ENCODE results near the gene TEX2. TPM values are rescaled to one million over a fixed set of nuclear protein-coding genes. Genes with fewer than 3 reads are reported as not detected.

Gene TEX2
- total and polyA plus RNA-seq, 2 experiments from 2014 or later: 7.5 to 17.7 TPM

DNA sequence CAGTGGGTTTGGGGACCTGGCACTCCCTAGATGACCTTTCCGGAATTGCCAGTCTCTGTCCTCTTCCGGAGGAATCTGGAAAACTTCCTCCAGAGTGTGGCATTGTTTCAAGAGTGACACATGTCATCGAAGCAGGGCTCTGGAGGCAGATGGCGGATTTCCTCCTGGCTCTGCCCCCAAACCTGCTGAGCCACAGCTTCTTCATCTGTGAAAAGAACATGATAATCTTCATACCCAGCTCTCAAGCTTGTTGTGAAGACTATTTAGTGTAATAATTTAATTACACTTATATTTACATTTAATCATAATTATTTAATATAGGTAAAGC is 19.7 kb upstream of the TEX2 start:
- no peak overlapping the region for H3K27ac ChIP-seq (ENCODE audit: low read depth)
- no peaks in the 10 kb centered on the region for H3K27me3 ChIP-seq (ENCODE audit: insufficient read depth)
- Mint-ChIP-seq H3K27me3 (ENCODE audit: insufficient read depth, low read depth, poor library complexity) (peaks cover 6% of the 10 kb centered on the region), H3K36me3 (ENCODE audit: low read depth) (no peaks in the 10 kb centered on the region), H3K4me3 (no peak overlapping the region), H3K4me1 (0 out of 3 replicates have a peak, but pooled peaks cover 4% of the 10 kb centered on the region), H3K27ac (no peak overlapping the region), H3K9me3 (no peaks in the 10 kb centered on the region)
- H3K4me2 ChIP-seq: no peak overlapping the region
- H3K79me2 ChIP-seq (replicated peaks; ENCODE audit: insufficient read depth): no peaks in the 10 kb centered on the region
- no peak overlapping the region for H3K4me3 ChIP-seq
- H3F3A ChIP-seq (replicated peaks; ENCODE audit: low read depth): no peaks in the 10 kb centered on the region
- no peak for DNase-seq (ENCODE audit: low spot score)
- H3K4me1 ChIP-seq (ENCODE audit: insufficient read depth): no peaks in the 10 kb centered on the region
- TF ChIP-seq, protein P1, sequence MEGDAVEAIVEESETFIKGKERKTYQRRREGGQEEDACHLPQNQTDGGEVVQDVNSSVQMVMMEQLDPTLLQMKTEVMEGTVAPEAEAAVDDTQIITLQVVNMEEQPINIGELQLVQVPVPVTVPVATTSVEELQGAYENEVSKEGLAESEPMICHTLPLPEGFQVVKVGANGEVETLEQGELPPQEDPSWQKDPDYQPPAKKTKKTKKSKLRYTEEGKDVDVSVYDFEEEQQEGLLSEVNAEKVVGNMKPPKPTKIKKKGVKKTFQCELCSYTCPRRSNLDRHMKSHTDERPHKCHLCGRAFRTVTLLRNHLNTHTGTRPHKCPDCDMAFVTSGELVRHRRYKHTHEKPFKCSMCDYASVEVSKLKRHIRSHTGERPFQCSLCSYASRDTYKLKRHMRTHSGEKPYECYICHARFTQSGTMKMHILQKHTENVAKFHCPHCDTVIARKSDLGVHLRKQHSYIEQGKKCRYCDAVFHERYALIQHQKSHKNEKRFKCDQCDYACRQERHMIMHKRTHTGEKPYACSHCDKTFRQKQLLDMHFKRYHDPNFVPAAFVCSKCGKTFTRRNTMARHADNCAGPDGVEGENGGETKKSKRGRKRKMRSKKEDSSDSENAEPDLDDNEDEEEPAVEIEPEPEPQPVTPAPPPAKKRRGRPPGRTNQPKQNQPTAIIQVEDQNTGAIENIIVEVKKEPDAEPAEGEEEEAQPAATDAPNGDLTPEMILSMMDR (conservative IDR thresholded peaks at IDR 0.05; ENCODE audit: low read depth in 2 of 2): no peak
- TF ChIP-seq POLR2AphosphoS5 (IDR thresholded peaks at IDR 0.05; ENCODE audit: low read depth) (no peak), ZNF331 (CRISPR knock-in tag; IDR thresholded peaks at IDR 0.05; ENCODE audit: low read depth) (no peak)
- TF ChIP-seq, protein P2, sequence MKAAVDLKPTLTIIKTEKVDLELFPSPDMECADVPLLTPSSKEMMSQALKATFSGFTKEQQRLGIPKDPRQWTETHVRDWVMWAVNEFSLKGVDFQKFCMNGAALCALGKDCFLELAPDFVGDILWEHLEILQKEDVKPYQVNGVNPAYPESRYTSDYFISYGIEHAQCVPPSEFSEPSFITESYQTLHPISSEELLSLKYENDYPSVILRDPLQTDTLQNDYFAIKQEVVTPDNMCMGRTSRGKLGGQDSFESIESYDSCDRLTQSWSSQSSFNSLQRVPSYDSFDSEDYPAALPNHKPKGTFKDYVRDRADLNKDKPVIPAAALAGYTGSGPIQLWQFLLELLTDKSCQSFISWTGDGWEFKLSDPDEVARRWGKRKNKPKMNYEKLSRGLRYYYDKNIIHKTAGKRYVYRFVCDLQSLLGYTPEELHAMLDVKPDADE (IDR thresholded peaks at IDR 0.05): no peak
- no peak overlapping the region for H2AFZ ChIP-seq
- no peaks in the 10 kb centered on the region for H3K36me3 ChIP-seq (ENCODE audit: insufficient read depth)
- ATAC-seq: no peak
- H3K9me2 ChIP-seq (ENCODE audit: insufficient read depth): no peaks in the 10 kb centered on the region
- no peaks in the 10 kb centered on the region; the same call in 1 of the 2 replicates for H4K20me1 ChIP-seq (replicated peaks; ENCODE audit: insufficient read depth)

DNA sequence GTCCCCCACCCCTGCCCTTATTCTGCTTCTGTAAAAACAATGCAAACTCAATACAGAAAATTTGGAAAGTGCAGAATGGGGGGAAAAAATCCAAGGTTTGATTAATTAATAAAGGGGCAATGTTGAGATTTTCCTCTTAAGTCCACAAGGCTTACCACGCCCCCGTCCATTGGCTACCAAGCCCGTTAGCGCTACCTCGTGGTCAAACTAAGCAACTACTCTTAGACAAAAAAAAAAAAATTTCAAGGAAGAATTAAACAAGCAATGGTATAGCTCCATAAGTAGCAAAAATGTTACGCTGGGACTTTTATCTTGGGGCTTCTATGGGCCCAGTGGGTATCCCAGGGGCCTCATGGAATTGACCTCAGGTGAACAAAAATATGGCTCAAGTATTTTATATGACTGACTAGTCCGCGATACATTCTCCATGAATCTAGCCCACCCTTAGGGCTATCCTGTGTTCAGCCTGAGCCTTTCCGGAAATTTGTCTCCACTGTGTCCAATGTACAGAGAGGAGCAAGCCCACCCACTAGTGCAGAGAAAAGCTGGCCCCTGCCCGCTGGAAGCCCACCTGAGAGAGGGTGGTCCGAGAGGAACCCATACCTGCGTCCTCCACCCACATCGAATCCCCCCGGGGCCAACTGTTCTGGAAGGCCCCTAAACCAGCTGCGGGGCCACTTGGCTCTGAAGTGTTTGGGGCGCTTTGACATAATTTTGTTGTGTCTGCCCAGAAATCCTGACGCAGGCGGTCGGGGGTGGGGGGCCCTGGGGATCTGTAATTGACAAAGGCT is 19.1 kb upstream of the TEX2 start:
- Mint-ChIP-seq H3K4me3 (no peak overlapping the region), H3K9me3 (no peaks in the 10 kb centered on the region), H3K4me1 (0 out of 3 replicates have a peak, but pooled peaks cover 4% of the 10 kb centered on the region), H3K27me3 (ENCODE audit: insufficient read depth, low read depth, poor library complexity) (peaks cover 6% of the 10 kb centered on the region), H3K27ac (no peak overlapping the region), H3K36me3 (ENCODE audit: low read depth) (no peaks in the 10 kb centered on the region)
- H2AFZ ChIP-seq: no peak overlapping the region
- H3K4me1 ChIP-seq (ENCODE audit: insufficient read depth): no peaks in the 10 kb centered on the region
- H3K79me2 ChIP-seq (replicated peaks; ENCODE audit: insufficient read depth): no peaks in the 10 kb centered on the region
- DNase-seq (ENCODE audit: low spot score) (peak; percentile 84), ATAC-seq (peak; percentile 77)
- H3K27ac ChIP-seq (ENCODE audit: low read depth): no peak overlapping the region
- no peaks in the 10 kb centered on the region; the same call in 1 of the 2 replicates for H4K20me1 ChIP-seq (replicated peaks; ENCODE audit: insufficient read depth)
- no peaks in the 10 kb centered on the region for H3K9me2 ChIP-seq (ENCODE audit: insufficient read depth)
- H3K27me3 ChIP-seq (ENCODE audit: insufficient read depth): no peaks in the 10 kb centered on the region
- H3F3A ChIP-seq (replicated peaks; ENCODE audit: low read depth): no peaks in the 10 kb centered on the region
- no peaks in the 10 kb centered on the region for H3K36me3 ChIP-seq (ENCODE audit: insufficient read depth)
- H3K4me3 ChIP-seq: no peak overlapping the region
- no peak overlapping the region for H3K4me2 ChIP-seq
- TF ChIP-seq, protein P2 (IDR thresholded peaks at IDR 0.05): no peak
- TF ChIP-seq, protein P1 (conservative IDR thresholded peaks at IDR 0.05; ENCODE audit: low read depth in 2 of 2): peak; percentile 83 to 85
